Astrocyte (in vitro differentiated cells and primary cell): ENCODE measurements around the gene NISCH. TPM values are rescaled to one million over a fixed set of nuclear protein-coding genes. Genes with fewer than 3 reads are reported as not detected.

Source experiments
- DNase-seq: peaks from one replicate; pipeline ENCODE4 v3.0.0-alpha.2; 2010; ENCODE audit warnings: low read depth
- FAIRE-seq: peaks from 2 replicates; lab custom pipeline; 2011; peaks lifted over from hg19 to GRCh38; lab: Jason Lieb, UNC
- H2AFZ ChIP-seq: 2 replicates; pipeline ENCODE4 v1.6.0; 2012; ENCODE audit warnings: low read depth, low read length, inconsistent platforms
- H3K27ac ChIP-seq: 2 replicates; pipeline ENCODE4 v1.5.1; 2011; ENCODE audit warnings: low read depth, low read length, inconsistent platforms
- H3K27me3 ChIP-seq: 2 replicates; pipeline ENCODE4 v1.6.0; 2011; ENCODE audit warnings: low read length, inconsistent platforms; ENCODE audit not compliant: insufficient read depth
- H3K36me3 ChIP-seq: 2 replicates; pipeline ENCODE4 v1.5.1; 2011; ENCODE audit warnings: low read length, inconsistent platforms; ENCODE audit not compliant: insufficient read depth
- H3K4me1 ChIP-seq: 2 replicates; pipeline ENCODE4 v1.5.1; 2011; ENCODE audit warnings: low read length, inconsistent platforms; ENCODE audit not compliant: insufficient read depth
- H3K4me2 ChIP-seq: 2 replicates; pipeline ENCODE4 v1.6.0; 2012; ENCODE audit warnings: low read length, inconsistent platforms
- H3K4me3 ChIP-seq: 2 replicates; pipeline ENCODE4 v1.5.1; 2011; ENCODE audit warnings: low read depth, mild to moderate bottlenecking, low read length, inconsistent platforms; ENCODE audit not compliant: insufficient read depth
- H3K79me2 ChIP-seq: 2 replicates; pipeline ENCODE4 v1.6.0; 2012; ENCODE audit warnings: mild to moderate bottlenecking, low read length, inconsistent platforms; ENCODE audit not compliant: insufficient read depth
- H3K9ac ChIP-seq: 2 replicates; pipeline ENCODE4 v1.6.0; 2012; ENCODE audit warnings: mild to moderate bottlenecking, low read length, inconsistent platforms
- H3K9me3 ChIP-seq: 2 replicates; pipeline ENCODE4 v1.5.1; 2012; ENCODE audit warnings: low read depth, mild to moderate bottlenecking, low read length, inconsistent platforms; ENCODE audit not compliant: insufficient read depth
- H4K20me1 ChIP-seq: 2 replicates; pipeline ENCODE4 v1.6.0; 2012; ENCODE audit warnings: low read length, inconsistent platforms; ENCODE audit not compliant: insufficient read depth
- H3K27ac Mint-ChIP-seq: one replicate; pipeline ENCODE4 v1.8.0; 2021; ENCODE audit warnings: mild to moderate bottlenecking, mixed read lengths; ENCODE audit not compliant: unreplicated experiment
- H3K27me3 Mint-ChIP-seq: one replicate; pipeline ENCODE4 v1.8.0; 2021; ENCODE audit warnings: low read depth, mixed read lengths; ENCODE audit not compliant: unreplicated experiment
- H3K36me3 Mint-ChIP-seq: one replicate; pipeline ENCODE4 v1.8.0; 2021; ENCODE audit warnings: low read depth, mixed read lengths; ENCODE audit not compliant: unreplicated experiment
- H3K4me1 Mint-ChIP-seq: one replicate; pipeline ENCODE4 v1.8.0; 2021; ENCODE audit warnings: low read depth, mixed read lengths; ENCODE audit not compliant: unreplicated experiment
- H3K4me3 Mint-ChIP-seq: one replicate; pipeline ENCODE4 v1.8.0; 2021; ENCODE audit warnings: mild to moderate bottlenecking, moderate library complexity, mixed read lengths; ENCODE audit not compliant: unreplicated experiment
- H3K9me3 Mint-ChIP-seq: one replicate; pipeline ENCODE4 v1.8.0; 2021; ENCODE audit warnings: mild to moderate bottlenecking, mixed read lengths; ENCODE audit not compliant: unreplicated experiment
- CTCF ChIP-seq: IDR thresholded peaks from 2 replicates; pipeline ENCODE4 v1.5.1; 2011; ENCODE audit warnings: low read depth, mild to moderate bottlenecking, inconsistent platforms, low read length, moderate library complexity; ENCODE audit not compliant: insufficient read depth
- EZH2 ChIP-seq: IDR thresholded peaks from 2 replicates; pipeline ENCODE4 v1.6.1; 2012; ENCODE audit warnings: mild to moderate bottlenecking, low read length, inconsistent platforms; ENCODE audit not compliant: insufficient read depth
- total RNA-seq: library from RNA; stranded (reverse); gene quantifications from 2 replicates; pipeline ENCODE4 v1.2.1, GENCODE V29; 2021

Gene NISCH
- total RNA-seq, 1 donor from 2014 or later = 118 TPM

- Mint-ChIP-seq H3K4me3 (no peak within 1 kb of the TSS), H3K36me3 (peaks cover 8% of the 10 kb centered on the region), H3K27ac (peak within 1 kb of the TSS; percentile 83), H3K9me3 (no peaks in the 10 kb centered on the region), H3K27me3 (peaks cover 4% of the 10 kb centered on the region), H3K4me1 (peaks cover 20% of the 10 kb centered on the region)
- Histone ChIP-seq H4K20me1 (peaks cover 24% of the 10 kb centered on the region), H3K4me2 (no peak within 1 kb of the TSS), H2AFZ (no peak within 1 kb of the TSS), H3K4me1 (peaks cover 36% of the 10 kb centered on the region), H3K9me3 (no peaks in the 10 kb centered on the region), H3K27ac (no peak within 1 kb of the TSS), H3K4me3 (no peak within 1 kb of the TSS), H3K36me3 (no peaks in the 10 kb centered on the region), H3K9ac (no peak within 1 kb of the TSS), H3K79me2 (no peaks in the 10 kb centered on the region), H3K27me3 (no peaks in the 10 kb centered on the region)
- no peak for DNase-seq
- no peak for FAIRE-seq
- TF ChIP-seq EZH2 (no peak), CTCF (no peak)
Observed at GRCh38 chr3:52494886-52495495, 39.6 kb downstream of the NISCH start, which contains the start of gene STAB1. Gene STAB1, plus strand, starts transcription at chr3:52495338. Its CDS starts 76 bp downstream, at chr3:52495414.

GRCh38 chr3:52495777-52496602 lies 40.6 kb downstream of the NISCH start:
- TF ChIP-seq CTCF (no peak), EZH2 (no peak)
- H3K79me2 ChIP-seq = no peaks in the 10 kb centered on the region
- Mint-ChIP-seq H3K9me3 (no peaks in the 10 kb centered on the region), H3K27ac (no peak overlapping the region), H3K36me3 (peaks cover 8% of the 10 kb centered on the region), H3K4me1 (peaks cover 15% of the 10 kb centered on the region), H3K4me3 (no peak overlapping the region), H3K27me3 (peaks cover 11% of the 10 kb centered on the region)
- H3K9ac ChIP-seq = no peak overlapping the region
- peaks cover 14% of the 10 kb centered on the region for H4K20me1 ChIP-seq
- FAIRE-seq (no peak), DNase-seq (peak; percentile 42)
- H3K27me3 ChIP-seq = no peaks in the 10 kb centered on the region
- no peak overlapping the region for H2AFZ ChIP-seq
- H3K4me1 ChIP-seq = peaks cover 28% of the 10 kb centered on the region
- H3K4me3 ChIP-seq = no peak overlapping the region
- no peak overlapping the region for H3K27ac ChIP-seq
- no peaks in the 10 kb centered on the region for H3K9me3 ChIP-seq
- H3K36me3 ChIP-seq = no peaks in the 10 kb centered on the region
- no peak overlapping the region for H3K4me2 ChIP-seq
